HG03103 (cell line): Measurements from ENCODE around the gene NAA16.
"Not testable (repeated sequence)": the region's sequence is repeated elsewhere in the genome, so short reads cannot be mapped to it uniquely, and the experiment has no call there.

ENCODE experiments used
- ATAC-seq: cut with Tn5 transposase; IDR thresholded peaks from one replicate; pipeline ENCODE4 v1.9.1; 2021; ENCODE audit warnings: low read depth; ENCODE audit not compliant: unreplicated experiment

Gene NAA16

DNA sequence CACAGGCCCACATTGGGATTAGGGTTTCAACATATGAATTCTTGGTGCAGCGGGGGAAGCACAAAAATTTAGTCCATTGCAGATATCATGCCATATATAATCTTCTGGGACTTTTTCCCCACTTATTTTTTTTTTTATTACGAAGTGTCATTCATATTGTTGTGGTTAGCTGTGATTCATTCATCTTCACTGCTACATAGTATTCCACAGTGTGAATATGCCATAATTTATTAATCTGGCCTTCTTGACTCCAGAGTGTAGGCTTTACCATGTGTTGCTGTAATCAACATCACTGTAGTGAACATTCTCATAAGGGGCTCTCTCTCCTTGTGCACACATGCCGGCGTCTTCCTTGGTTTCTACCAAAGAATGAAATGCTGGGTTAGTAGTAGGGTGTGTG, 92.9 kb downstream of the NAA16 start:
- no peak for ATAC-seq

DNA sequence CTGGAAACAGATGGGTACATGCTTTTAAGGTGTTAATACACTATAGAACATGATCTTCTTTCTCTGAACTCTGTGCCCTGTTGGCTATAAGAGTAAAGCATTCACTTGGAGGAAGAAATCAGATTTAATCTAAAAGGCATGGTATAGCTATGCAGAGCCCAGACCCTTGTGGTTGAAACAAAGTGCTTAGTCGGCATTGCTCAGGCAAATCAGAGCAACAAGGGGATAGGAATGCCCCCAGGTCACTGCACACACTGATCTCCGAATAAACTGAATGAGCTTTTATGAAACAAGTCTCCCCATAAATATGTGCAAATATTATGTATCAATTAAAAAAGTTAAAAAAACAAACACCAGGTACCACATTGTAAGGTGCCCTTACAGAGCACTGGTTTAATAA, 94.3 kb downstream of the NAA16 start:
- no peak for ATAC-seq

DNA sequence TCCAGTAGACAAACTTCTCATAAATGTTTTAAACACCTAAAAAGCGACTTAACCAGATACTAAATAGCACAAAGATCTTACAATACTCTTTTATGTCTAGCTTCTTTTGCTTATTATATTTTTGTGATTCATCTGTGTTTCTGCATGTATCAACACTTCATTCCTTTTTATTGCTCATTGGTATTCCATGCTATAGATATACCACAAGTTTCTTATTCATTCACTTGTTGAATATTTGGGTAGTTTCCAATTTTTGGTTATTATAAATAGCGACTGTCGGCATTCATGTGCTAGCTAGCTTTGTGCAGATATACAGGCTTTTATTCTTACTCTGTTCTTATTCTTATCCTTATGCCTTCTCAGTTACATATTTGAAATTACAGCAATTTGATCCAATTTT, 96.3 kb downstream of the NAA16 start:
- no peak for ATAC-seq

DNA sequence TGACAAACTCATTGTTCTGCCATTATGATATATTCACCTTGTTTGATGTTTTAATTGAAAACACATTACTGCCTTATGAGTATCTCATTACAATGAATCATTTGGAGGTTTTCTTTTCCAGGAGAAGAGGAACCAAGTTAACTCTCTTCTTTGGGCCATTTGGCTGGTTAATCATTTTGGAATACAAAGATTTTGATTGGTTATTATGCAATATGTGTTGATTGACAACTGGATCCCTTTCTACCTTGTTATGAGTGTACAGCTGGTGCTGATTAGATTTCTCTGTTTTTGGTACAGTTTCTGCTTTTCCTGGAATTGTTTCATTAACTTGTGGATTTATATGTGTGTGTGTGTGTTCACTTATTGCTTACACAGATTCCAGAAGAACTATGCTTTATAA, 97.1 kb downstream of the NAA16 start:
- no peak for ATAC-seq

DNA sequence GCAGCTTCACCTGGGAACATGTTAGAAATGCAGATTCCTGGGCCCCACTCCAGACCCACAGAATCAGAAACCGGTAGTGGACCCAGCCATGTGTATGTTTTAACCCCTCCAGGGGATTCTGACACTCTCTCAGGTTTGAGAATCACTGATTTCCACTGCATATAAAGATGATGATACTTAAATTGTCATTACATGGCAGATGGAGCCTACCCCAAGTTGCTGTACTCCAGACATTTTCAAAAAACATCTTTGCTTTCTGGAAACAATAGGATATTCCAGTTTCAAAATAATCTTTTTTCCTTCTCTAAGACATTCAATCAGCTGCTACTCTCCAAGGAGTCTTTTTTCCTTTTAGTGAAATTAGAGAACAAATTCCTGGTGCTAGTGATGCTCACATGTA, 97.7 kb downstream of the NAA16 start:
- no peak for ATAC-seq

DNA sequence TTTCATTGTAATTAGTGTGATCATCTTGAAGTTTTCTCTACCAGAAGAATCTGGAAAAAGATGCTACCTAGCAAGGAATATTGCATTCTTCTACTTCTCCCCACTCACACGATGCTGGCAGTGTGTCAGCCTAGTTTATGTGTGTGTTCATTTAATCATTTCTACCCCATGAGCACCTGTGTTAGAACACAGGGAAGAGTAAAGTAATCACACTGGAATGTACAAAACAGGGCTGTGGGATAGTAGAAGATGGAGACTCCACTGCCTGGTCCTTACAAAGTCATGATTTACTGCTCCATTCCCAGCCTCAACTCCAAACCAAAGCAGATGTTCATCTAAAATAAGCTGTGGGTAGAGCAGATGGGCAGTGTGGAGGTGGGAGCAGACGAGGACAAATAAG, 98.5 kb downstream of the NAA16 start:
- ATAC-seq, result no peak

DNA sequence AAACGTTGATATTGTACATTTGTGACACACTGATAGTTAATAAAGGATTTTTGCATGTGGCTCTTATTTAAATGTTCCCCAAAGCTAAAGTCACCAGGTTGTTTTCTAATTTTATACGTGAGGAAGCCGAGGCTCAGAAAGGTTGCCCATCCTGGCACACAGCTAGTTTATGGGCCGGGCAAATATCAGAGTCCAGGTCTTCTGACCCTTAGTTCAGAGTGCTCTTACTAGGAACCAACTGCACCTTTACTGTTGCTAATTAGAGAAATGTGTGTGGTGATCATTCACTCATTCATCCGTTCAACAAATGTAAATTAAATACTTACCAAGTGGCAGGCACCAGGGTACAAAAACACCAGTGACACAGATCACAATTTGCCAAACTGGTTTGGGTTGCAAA, 100.0 kb downstream of the NAA16 start:
- no peak for ATAC-seq

DNA sequence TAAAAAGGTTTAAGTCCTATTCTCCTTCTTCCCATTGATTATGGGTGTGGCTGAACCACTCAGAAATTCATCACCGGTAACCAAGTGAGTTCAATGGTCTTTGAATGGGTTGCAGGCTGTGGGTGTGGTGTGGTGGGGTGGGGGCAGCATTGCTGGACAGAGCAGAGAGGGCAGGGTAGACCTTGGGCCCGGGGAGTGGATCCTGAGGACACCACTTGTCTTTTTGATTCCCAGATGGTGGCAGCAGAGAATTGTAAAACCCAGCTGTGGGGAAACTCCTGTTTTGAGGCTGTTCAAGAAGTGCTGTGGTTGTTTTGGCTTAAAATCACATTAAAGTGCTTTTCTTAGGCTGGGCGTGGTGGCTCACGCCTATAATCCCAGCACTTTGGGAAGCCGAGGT, 100.5 kb downstream of the NAA16 start:
- no peak for ATAC-seq

DNA sequence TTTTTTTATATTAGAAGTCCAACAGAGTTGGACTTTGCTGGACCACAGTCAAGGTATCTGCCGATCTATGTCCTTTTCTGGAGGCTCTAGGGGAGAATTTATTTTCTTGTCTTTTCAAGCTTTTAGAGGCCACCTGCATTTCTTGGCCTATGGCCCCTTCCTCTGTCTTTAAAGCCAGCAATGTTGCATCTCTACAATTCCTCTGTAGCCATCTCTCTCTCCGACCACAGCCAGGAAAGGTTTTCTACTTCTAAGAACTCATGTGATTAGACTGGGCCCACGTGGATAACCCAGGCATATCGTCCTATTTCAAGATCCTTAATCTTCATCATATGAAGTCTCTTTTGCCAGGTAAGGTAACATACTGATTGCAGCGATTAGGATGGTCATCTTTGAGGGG, 102.8 kb downstream of the NAA16 start:
- ATAC-seq, result no peak

DNA sequence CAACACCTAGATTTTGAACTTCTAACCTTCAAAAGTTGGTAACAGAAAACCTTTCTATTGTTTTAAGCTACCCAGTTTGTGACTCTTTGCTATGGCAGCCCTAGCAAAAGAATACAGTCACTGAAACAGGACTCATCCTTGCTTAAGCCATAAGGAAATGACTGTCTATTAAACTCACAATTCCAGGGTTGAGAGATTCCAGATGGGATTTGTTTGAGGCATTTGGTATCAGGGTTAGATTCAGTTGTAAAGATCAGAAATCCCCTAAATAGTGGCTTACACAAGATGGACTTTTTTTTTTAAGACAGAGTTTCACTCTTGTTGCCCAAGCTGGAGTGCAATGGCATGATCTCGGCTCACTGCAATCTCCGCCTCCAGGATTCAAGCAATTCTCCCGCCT, 105.2 kb downstream of the NAA16 start:
- no peak for ATAC-seq

DNA sequence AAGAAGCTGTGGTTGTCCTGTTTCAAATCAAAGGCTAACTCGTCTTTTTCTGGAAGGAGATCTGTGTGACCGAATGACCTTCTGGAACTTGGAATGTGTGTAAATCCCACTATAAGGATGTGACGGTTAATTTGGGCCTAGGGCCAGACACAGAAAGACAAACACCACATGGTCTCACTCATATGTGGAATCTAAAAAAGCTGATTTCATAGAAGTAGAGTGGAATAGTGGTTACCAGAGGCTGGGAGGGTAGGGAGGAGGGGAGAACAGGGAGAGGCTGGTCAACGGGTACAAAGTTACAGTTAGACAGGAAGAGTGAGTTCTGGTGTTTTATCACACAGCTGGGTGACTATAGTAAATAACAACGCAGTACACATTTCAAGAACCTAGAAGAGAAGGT, 107.0 kb downstream of the NAA16 start:
- ATAC-seq, result no peak

DNA sequence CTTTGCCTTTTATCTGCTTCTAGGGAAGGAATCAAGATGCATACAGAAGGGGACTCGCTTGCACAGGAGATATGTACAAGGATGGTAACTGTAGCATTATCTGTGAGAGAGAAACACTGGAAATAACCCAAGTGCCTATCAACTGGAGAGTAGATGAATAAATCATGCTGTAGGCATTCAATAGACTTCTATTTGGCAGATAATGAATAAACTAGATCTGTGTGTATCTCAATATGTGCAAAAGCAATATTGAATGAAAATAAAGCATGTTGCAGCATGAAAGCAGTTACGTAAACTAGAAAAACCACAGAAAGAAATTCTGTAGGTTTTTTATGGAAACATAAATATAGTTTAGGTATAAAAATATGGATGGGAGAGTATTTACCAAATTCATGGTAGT, 107.7 kb downstream of the NAA16 start:
- ATAC-seq, result no peak

DNA sequence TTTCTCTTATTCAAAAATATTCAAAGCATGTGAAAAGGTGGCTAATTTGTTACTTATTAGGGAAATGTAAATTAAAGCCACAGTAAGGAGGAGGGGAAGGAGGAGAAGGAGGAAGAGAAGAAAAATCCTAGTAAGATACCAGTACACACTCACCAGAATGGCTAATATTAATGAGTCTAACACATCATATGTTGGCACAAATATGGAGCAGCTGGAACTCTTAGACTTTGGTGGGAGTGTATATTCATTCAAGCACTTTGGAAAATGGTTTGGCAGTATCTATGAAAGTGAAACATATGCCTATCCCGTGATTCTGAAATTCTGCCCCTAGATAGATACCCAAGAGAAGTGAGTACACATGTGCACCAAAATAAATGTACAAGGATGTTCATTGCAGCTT, 108.1 kb downstream of the NAA16 start:
- ATAC-seq, result no peak

DNA sequence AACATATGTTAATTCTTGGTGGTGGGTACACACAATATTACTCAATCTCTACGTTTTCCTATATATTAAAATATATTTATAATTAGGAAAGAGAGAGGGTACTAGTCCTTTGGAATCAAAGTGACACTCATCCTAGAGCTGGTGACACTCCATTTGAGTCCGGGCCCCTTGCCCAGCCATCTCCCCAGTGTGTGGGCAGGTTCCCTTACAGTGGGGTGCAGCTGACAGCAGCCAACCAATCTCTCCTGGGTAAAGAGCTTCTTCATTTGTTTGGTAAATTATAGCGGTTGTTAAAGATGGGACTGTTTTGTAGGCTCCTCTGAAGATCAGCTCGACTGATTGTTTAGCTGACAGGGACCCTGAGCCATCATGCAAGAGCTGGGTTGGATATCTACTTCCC, 109.1 kb downstream of the NAA16 start:
- no peak for ATAC-seq

DNA sequence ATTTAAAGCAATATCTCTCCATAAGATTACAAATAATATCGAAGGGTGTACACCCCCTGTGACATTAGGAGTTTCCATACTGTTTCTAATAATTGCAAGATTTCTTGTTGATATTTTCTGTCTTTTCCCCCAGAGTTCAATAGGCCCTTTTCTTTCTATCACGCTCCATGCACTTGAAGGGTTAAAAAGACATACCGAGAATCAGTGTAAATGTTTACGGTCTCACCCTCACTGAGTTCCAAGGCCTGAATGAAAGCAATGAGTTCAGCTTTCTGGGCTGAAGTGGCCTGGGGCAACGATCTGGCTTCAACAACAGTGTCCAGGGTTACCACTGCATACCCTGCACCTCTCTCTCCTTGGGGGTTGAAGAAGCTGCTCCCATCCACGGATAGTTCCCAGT, 110.3 kb downstream of the NAA16 start:
- not testable (repeated sequence) for ATAC-seq

DNA sequence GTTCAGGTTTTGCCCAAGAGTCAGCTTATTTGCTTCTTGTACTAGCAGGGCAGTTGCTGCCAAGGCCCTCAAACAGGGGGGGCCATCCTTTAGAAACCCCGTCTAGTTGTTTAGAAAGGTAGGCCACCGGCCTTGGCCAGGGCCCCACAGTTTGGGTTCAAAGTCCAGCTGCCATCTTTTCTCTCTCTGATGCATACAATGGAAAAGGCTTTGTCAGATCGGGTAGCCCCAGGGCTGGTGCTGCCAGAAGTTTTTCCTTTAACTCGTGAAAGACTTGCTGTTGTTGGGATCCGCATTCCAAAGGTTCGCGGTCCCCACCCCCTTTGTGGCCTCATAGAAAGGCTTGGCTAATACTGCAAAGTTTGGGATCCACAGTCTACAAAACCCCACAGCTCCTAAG, 110.9 kb downstream of the NAA16 start:
- not testable (repeated sequence) for ATAC-seq

DNA sequence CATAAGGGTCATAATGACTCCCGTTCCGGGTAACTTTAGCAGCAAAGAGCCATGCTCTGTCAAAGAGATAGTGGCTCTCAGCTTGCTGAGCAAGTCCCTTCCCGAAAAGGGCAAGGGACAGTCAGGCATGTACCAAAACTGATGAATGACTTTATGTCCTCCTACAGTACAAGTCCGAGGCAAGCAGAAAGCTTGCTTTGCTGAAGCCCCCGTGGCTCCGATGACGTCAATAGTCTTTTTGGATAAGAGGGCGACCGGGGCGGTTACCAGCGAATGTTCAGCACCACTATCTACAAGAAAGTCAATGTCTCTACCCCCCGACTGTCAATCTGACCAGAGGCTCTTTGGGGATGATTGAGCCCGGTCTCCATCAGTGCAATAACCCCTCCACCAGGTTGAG, 112.2 kb downstream of the NAA16 start:
- not testable (repeated sequence) for ATAC-seq

DNA sequence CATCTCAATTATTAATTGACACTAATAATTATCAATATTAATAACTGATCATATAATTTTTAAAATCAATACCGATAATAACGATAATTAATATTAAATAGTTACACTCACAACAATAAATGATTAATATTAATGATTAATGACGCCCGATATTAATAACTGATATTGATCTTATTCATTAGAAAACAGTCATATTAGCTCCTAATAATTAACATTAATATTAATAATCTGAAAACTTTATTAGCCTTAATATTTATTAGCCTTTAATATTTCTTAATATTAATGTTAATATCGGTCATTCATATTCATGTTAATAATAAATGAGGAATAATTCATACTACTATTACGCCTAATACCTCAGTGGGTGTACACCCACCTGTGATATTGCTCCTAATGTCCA, 113.6 kb downstream of the NAA16 start:
- ATAC-seq, result not testable (repeated sequence)

DNA sequence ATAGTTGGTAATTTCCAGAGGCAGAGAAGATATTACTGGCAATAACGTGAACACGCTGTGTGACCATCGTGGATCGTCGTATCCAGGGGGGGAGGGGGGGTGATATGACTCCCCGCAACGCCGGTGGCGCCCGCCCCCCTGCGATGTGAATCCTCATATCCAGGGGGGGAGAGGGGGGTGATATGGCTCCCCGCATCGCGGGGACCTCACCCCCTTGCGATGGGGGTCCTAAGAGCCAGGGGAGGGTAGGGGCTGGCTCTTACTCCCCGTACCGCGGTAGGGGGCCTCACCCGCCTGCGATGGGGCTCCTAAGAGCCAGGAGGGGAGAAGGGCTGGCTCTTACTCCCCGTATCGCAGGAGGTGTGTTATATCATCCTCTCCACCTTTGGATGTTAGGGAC, 115.0 kb downstream of the NAA16 start:
- no peak for ATAC-seq
